HL-60/S4 treated with retinoic acid at 250 ng/mL for 4 days and 3 days (cell line): Measurements from ENCODE around the gene CENPC.
"Not testable (repeated sequence)": the region's sequence is repeated elsewhere in the genome, so short reads cannot be mapped to it uniquely, and the experiment has no call there.

Source experiments
- in situ Hi-C: fragments of 300-500 bp; cut with MboI; formaldehyde crosslinking; loops from 2 replicates; pipeline ENCODE4 v1.7.0; 2022; ENCODE audit warnings: low sequenced_read_pairs

Gene CENPC

DNA sequence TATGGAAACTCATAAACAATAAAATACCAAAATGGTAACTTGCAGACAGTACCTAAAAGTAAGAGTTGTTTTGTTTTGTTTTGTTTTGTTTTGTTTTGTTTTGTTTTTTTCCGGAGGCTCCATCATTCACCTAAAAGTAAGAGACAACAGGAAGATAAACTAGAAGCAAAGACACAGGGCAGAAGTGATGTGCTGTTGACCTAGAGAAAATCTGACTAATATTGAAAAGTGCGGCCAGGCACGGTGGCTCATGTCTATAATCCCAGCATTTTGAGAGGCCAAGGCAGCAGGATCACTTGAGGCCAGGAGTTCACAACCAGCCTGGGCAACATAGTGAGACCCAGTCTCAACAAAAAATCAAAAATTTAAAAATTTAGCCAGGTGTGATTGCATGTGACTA lies 5.6 kb upstream of the CENPC start:
- in situ Hi-C loops = no loop called here

DNA sequence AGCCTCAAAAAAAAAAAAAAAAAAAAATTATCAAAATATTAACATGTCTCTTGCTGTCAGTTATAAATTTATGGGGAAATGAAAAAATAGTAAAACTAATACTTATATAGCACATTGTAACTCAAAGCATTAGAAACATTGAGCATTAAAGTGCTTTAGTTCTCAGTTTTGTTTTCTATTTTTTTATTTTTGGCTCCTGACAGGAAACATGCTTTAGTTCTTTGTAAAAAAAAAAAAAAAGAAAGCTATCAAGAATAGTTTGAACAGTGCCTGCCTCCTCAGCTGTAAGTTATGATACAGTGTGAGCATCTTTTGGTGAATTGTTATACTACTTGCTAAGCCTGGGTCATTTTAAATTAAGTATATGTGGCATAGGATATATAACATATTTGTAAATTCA lies 5.1 kb upstream of the CENPC start:
- in situ Hi-C loops = no loop called here

DNA sequence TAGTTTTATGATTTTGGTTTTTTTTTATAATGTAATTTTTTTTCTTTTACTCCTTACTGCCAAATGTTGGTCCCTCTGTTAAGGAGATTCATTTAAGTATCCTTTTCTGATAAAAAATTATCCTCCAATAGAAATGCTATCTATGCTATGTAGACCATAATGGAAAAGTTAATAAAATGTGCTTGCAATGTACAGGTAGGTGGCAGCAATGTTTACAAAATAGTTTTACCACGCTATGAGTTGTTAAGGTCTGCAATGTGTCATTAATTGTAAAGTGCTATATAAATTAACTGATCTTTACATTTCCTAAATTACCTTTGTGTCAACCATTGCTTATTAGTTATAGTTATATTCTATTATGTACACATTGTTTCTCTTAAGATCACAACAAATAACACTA lies 3.8 kb upstream of the CENPC start:
- in situ Hi-C loops = loop anchor here (25.0 kb wide), 1 partner anchor 363 kb away; no protein-coding TSS in a partner anchor

DNA sequence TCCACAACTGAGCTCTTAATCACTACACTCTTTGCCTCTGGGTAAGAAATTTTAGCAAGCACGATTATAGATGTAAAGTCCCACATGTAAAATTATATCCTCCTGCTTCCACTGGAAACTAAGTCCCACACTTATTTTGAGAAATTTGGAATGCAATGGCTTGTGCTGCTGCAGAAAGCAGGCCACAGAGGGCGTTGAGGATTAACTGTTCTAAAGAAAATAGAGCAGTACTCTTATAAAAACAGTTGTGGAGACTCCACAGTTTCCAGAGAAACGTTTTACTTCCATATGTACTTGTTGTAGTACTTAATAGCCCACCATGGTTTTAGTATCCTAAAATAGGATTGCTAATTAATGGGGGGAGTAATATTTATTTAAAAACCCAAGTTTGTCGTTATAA lies 1.7 kb upstream of the CENPC start:
- in situ Hi-C loops = loop anchor here (25.0 kb wide), 1 partner anchor 365 kb away; no protein-coding TSS in a partner anchor

DNA sequence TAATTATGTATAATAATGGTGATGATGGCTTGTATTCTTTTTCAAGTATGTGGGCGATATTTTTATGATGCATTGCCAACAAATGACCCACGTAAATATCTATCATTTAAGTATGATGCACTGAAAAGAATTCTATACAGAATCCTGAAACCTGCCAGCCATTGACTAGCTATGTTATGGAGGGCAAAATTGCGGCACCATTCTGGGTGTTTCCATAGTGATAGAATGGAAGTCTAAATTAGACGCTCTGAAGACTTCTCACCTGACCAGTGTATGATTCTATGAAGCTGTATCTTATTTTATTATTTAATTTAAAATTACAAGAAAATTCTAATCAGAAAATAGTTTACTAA lies 677 bp upstream of the CENPC start:
- in situ Hi-C loops = loop anchor here (25.0 kb wide), 1 partner anchor 366 kb away; no protein-coding TSS in a partner anchor

DNA sequence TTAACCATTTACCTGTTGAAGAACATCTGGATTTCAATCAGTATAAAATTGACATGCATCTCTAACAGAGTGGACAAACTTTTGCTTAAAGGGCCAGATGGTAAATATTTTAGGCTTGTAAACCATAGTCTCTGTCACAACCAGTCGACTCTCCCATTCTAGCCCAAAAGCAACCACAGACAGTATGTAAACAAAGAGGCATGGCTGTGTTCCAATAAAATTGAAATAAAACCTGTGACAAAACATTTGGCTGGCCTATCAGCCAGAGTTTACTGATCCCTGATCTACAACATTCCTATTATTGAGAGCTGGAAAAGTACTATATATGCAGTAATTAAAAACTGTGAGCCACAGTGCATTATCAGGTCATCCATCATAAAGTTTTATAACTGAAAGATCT lies 3.2 kb downstream of the CENPC start:
- in situ Hi-C loops = loop anchor here (25.0 kb wide), 1 partner anchor 370 kb away; no protein-coding TSS in a partner anchor

DNA sequence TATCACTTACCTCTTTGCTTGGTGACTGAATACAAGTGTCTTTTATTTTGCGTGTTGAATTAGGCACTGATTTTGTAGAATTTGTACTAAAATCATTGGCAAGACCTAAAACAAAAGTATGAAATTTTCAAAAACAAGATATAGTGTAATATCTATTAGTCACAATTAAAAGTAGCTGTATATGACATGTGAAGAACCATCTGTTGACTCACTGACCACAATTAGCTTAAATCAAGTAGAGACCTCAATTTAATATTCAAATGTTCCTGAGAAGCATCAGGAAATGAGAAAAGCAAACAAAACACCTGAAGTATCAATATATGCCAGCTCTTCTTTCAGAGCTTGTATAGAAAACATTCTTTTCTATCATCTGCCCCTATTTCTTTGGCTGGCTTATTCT lies 5.5 kb downstream of the CENPC start:
- in situ Hi-C loops = loop anchor here (25.0 kb wide), 1 partner anchor 372 kb away; no protein-coding TSS in a partner anchor

DNA sequence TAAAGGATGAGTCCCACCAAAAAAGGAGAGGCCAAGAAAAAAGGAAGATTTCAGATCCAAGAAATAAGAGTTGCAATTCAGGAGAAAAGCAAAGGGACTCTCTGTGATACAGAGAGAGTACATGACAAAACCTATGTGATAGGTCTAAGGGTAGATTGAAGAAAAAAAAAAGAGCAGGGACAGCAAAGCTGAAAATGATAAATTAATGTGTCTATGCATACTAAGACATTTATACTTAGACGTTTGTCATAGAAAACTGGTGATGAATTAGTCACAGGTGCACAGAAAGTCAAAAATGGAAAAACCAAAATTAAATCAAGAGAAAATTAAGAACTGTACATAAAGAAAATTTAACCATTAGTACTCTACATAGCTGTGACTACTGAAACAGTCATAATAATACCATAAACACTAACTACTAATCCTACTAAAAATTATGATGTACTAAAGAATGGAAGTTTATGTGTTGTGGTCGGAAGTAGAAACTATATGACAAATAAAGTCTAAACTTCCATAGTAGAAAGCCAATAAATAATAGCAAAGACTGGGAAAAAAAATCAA lies 9.9 kb downstream of the CENPC start:
- in situ Hi-C loops = loop anchor here (25.0 kb wide), 1 partner anchor 377 kb away; no protein-coding TSS in a partner anchor

DNA sequence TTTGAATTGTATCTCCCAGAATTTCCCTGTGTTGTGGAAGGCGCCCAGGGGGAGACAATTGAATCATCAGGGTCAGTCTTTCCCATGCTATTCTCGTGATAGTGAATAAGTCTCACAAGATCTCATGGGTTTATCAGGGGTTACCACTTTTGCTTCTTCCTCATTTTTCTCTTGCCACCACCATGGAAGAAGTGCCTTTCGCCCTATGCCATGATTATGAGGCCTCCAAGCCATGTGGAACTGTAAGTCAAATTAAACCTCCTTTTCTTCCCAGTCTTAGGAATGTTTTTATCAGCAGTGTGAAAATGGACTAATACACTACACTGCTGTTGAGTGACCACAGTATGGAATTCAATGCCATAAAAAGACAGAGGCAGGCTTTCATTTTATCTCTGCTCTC lies 12.2 kb downstream of the CENPC start:
- in situ Hi-C loops = loop anchor here (25.0 kb wide), 1 partner anchor 379 kb away; no protein-coding TSS in a partner anchor

DNA sequence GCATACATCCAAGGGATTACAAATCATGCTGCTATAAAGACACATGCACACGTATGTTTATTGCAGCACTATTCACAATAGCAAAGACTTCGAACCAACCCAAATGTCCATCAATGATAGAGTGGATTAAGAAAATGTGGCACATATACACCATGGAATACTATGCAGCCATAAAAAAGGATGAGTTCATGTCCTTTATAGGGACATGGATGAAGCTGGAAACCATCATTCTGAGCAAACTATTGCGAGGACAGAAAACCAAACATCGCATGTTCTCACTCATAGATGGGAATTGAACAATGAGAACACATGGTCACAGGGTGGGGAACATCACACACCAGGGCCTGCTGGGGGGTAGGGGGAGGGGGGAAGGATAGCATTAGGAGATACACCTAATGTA lies 12.9 kb downstream of the CENPC start:
- in situ Hi-C loops = loop anchor here (25.0 kb wide), 1 partner anchor 380 kb away; no protein-coding TSS in a partner anchor

DNA sequence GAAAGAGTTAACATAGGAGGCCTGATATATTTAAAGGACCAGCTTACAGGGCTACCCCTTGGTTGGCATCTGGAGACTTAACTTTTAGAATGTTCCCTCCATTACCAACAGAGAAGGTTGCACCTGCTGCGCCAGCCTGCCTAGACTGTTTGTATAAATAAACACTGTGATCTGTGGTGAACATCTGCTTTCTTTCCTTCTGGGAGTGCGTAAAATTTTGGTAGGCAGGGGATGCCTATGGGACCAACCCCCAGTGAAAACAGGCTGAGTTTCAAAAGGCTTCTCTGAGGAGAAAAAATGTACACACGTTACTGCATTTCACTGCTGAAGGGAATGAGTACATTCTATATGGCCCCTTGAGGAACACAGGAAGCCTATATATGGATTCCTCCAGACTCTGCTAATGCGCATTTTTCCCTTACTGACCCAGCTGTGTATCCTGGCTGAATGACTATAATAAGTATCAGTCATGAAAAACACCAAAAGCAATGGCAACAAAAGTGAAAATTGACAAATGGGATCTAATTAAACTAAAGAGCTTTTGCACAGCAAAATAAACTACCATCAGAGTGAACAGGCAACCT lies 13.8 kb downstream of the CENPC start:
- in situ Hi-C loops = loop anchor here (25.0 kb wide), 1 partner anchor 381 kb away; no protein-coding TSS in a partner anchor

DNA sequence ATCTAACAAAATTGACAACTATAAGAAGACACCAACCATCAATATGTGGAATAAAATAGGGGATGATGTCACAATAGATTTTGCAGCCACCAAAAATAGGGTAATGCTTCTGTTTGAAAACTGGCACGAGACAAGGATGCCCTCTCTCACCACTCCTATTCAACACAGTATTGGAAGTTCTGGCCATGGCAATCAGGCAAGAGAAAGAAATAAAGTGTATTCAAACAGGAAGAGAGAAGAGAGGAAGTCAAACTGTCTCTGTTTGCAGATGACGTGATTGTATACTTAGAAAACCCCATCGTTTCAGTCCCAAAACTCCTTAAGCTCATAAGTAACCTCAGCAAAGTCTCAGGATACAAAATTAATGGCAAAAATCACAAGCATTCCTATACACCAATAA lies 21.2 kb downstream of the CENPC start:
- in situ Hi-C loops = not testable (repeated sequence)

DNA sequence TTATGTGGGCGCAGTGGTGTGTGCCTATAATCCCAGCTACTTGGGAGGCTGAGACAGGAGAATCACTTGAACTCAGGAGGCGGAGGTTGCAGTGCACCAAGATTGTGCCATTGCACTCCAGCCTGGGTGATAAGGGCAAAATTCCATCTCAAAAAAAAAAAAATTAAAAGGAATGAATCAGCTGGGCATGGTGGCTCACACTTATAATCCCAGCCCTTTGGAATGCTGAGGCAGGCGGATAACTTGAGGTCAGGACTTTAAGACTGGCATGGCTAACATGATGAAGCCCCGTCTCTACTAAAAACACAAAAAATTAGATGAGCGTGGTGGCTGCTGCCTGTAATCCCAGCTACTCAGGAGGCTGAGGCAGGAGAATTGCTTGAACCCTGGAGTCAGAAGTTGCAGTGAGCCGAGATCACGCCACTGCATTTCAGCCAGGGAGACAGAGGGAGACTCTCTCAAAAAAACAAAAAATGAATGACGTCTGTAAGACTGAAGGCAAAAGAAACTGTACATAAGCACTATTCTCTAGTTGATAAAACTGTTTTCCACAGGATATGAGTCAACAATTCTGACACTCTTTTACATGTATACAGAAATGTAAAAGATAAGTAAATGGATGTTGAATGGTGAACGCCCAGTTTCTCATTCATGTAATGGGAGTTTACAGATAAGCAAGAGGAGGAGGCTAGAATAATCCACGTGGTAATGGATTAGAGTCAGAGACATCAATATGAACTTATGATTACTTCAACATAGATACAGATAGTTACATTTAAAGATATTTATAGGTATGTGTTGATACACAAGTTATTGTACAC lies 22.2 kb downstream of the CENPC start:
- in situ Hi-C loops = no loop called here

DNA sequence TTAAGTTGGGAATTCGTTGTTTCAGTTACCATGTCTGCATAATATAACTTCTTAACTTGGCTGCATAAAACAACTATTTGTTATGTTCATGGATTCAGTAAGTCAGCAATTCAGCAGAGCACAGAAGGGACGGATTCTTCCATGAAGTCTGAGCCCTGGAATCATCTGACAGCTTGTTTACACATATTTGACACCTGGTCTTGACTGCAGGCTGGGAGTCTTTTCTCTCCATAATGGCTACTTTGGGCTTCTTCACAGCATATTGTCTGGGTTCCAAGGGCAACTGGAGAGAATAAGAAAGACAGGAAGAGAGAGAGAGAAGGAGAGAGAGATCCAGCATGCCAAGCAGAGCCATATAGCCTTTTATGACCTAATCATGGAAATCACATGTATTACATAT lies 23.1 kb downstream of the CENPC start:
- in situ Hi-C loops = no loop called here

DNA sequence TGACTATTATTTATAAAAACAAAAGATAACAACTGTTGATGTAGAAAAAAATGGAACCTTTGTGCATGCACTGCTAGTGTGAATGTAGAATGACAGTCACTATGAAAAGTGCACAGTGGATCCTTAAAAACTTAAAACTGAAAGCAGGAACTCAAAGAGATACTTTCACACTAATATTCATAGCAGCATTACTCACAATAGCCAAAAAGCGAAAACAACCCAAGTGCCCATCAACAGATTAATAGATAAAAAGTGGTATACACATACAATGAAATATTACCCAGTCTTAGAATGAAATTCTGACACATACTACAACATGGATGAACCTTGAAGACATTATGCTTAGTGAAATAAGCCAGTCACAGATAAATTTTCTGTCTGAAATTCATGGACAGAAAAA lies 23.8 kb downstream of the CENPC start:
- in situ Hi-C loops = no loop called here

DNA sequence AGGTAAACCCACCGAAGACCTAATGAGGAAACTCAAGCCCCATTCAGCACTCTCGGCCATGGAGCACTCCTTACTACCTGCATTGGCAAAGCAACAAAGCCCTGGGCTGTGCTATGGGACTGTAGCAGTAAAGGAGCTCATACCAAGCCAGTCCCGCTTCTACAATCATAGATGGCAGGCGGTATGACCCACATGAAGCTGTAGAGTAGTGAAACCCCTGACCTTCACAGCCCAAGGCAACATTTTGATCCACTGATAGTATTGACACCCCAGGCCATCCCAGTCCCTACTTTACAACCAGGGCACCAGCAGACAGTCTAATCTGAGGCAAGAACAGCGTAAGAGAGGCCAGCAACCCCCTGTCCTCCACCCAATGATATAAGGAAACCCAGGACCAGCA lies 25.2 kb downstream of the CENPC start:
- in situ Hi-C loops = no loop called here

DNA sequence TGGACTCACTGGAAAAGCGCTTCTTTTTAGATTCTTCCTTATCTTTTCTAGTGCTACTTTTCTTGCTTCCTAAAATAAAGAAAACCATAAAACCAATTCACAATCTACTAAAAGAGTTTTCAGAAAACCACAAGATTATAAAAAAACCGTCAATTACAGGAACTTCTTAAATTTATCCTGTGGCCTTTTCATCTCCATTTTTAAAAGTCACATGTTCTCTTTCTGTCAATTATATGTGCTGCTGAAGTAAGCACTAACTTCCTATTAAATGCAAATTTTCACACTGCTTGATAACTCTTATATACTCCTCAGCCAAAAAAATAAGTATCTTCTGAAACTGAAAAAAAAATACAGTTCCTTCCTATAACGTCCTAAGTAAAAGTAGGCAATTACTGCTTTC lies 32.8 kb downstream of the CENPC start:
- in situ Hi-C loops = no loop called here

DNA sequence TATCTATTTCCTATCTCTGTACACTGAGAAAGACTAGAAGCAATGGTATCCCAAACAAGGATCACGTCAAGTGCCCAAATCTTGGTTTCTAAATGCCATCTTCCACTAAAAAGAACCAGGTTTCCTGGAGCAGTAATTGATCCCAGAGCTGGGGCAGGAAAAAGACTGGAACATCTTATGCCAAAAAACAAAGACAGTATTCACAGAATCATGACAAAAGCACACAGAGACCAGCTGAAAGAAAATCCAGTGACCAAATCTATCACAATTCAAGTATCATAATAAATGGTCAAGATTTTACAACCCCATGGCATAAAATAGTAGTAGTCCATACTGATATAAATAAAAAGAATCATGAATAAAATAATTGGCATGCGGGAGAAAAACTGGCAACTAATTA lies 44.9 kb downstream of the CENPC start:
- in situ Hi-C loops = no loop called here

DNA sequence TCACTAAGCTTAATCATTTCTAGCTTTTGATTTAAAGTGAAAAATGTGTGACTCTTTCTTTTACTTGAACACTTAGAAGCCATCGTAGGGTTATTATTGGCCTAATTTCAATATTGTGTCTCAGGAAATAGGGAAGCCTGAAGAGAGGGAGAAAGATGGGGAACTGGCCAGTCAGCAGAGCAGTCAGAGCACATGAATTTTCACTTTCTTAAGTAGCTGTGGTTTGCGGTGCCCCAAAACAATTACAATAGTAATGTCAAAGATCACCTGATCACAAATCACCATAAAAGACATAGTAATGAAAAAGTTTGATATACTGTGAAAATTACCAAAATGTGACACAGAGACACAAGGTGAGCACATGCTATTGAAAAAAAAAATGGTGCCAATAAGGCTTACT lies 45.5 kb downstream of the CENPC start:
- in situ Hi-C loops = no loop called here

DNA sequence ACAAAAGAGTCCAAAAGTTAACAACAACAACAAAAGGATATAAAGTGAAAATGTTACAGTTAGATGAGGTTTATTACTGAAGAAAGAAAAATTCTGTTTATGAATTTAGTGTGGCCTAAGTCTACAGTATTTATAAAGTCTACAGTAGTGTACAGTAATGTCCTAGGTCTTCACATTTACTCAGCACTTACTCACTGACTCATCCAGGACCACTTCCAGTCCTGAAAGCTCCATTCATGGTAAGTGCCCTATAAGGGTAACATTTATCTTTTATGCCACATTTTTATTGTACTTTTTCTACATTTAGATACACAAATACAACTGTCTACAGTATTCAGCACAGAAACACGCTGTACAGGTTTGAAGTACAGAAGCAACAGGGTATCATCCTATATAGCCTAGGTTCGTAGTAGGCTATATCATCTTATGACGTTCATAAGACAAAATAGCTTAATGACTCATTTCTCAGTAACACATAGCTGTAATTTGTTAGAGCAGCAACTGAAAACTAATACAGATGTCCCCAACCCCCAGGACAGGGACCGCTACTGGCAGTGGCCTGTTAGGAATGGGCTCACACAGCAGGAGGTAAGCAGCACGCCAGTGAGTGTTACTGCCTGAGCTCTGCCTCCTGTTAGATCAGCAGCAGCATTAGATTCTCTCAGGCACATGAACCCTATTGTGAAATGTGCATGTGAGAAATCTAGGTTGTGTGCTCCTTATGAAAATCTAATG lies 61.3 kb downstream of the CENPC start:
- in situ Hi-C loops = no loop called here

DNA sequence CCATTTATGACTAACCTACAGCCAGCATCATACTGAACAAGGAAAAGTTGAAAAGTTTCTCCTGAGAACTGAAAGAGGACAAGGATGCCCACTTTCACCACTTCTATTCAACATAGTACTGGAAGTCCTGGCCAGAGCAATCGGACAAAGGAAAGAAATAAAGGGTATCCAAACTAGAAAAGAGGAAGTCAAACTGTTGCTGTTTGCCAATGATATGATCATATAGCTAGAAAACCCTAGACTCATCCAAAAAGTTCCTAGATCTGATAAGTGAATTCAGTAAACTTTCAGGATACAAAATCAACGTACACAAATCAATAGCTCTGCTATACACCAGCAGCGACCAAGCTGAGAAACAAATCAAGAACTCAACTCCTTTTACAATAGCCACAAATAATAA lies 64.5 kb downstream of the CENPC start:
- in situ Hi-C loops = no loop called here
